HG02938 (cell line): ENCODE results near the gene NDUFB6.
A peak's percentile ranks its signal among the peaks of the same experiment; 100 is the strongest.
"Not testable (repeated sequence)": the region's sequence is repeated elsewhere in the genome, so short reads cannot be mapped to it uniquely, and the experiment has no call there.

Source experiments
- ATAC-seq: cut with Tn5 transposase; IDR thresholded peaks from one replicate; pipeline ENCODE4 v1.9.1; 2021; ENCODE audit warnings: mild to moderate bottlenecking, moderate library complexity; ENCODE audit not compliant: unreplicated experiment

The NDUFB6 gene

DNA sequence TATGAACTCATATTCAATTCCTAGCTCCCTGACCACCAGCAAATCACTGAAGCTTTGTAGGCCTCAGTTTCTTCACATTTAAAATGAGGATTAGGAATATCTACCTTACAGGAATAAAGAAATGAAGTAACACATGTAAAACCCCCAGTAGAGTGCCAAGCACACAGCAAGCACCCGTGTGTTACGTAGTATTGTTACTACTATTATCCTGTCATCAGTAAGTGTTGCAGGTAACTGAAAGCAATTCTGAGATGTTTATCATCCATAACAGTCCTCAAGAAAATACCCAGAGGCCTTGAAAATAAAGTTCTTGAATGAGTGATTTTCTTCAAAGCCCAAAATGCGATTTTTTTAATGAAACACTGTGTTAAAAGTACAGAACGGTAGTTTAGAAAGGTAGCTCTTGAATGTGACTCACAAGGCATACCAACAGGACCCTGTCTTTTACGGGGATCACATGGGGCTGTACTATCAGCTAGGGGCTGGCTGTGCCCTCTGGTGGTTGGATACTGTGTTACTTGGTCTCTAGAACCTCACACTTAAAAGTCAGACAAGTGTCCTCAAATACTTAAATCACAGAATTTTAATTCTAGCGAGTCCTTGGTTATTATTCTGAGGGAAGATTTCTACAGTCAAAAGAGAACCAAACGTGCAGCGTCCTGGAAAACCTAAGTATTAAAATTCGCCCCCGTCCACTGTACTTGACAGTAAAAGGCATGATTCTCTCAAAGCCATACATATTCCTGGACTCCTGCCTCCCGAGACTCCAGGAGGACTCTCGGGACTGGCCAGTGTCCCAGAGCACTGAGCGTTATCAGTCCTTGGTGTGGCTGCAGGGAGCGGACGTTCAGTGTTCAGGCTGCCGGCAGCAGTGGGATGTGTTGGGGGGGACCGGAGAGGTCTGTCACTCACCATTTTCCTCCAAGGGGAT is 725 bp downstream of the NDUFB6 start:
- peak; percentile 93 for ATAC-seq

- no peak for ATAC-seq
Observed at GRCh38 chr9:32570262-32570661, 2.7 kb downstream of the NDUFB6 start.

DNA sequence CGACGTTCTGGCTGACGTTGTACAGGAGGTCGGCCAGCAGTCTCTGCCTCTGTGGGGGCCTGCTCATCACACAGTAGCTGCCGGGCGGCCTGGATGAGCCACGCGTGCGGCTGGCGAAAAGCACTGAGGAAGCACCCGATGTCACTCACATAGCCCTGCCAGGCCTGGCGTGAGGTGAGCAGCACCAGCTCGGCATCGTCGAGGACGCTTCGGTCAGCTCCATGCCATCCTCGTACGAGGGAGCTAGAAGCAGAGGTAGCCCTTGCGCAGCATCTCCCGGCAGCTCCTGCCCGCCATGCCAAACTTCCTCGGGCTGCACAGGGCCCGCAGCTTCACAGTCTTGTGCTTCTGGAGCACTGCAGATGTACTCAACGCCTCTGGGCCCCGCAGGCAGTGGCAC is 6.2 kb downstream of the NDUFB6 start:
- no peak for ATAC-seq

GRCh38 chr9:32565967-32566366 is 7.0 kb downstream of the NDUFB6 start:
- ATAC-seq, result no peak

DNA sequence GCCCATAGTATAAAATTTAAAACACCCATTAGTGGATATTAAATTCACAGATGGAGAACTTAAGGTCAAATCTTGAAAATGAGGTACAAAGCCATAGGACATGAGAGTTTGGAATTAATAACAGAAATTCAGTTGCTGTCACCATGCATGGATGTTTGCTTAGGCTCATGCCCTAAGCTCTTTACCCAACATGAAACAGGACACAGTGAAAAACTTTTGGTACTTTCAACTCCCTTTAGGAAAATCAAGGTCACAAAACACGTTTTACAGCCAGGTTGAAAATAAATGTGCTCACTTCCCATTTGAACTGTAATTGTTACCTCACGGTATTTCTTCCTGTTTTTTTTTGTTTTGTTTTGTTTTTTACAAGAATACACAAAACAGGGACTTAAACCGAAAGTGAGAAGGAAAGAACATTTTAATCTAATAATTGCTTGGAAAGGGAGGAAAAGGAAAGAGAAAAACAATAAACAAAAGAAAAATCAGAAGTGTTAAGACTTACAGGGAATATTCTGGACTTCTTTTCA is 14.5 kb downstream of the NDUFB6 start:
- no peak for ATAC-seq

- no peak for ATAC-seq
Observed at GRCh38 chr9:32554591-32554990, 18.4 kb downstream of the NDUFB6 start.

DNA sequence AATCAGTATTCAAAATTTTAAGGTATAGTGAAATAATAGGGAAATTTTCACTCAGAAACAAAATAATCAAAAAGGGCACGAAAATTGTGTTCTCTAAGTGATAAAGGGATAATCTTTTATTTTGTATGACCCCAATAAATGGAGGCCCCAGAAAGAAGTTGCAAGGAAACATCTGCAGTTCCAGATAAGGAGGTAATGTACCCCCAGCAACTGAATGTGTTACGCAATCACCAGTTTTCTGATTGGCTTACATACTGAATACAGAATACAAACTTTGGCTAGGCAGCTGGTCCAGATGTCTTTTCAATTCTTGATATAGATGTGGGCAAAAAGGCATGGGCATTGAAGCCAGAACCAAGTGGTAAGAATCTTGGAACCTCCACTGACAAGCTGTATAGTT is 18.9 kb downstream of the NDUFB6 start:
- ATAC-seq, result no peak

DNA sequence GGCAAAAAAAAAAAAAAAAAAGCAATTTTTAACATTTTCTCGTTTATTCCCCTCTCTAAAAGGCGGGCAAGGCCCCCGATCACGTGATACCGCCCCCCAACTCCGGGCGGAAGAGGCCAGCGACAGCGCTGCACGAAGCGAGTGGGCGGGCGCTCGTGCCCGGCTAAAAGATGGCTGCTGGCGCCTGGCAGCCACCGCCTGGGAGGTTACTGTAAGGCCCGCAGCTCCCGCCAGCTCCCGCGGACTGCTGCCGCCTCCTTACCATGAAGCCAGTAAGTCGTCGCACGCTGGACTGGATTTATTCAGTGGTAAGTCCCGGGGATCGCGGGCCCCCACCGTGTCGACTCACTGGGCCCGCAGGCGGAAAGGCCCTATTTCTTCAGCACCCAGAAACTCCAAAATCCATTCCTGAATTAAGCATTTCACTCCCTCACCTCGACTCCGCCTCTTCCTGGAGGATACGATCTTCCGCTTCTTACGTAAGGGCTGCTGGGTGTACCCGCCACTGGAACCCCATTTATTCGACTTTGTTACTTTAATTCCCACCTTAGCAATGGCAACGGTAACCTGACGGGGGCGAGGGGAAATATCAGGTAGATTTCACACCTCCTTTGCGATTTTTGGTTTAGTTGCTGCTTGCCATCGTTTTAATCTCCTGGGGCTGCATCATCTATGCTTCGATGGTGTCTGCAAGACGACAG is 20.6 kb downstream of the NDUFB6 start, which contains the start of the genes SMIM27 and TOPORS:
SMIM27 (plus strand) TSS at position 156 of the 701 bp plus-strand sequence; CDS start at position 264, 108 bp downstream.
TOPORS (minus strand) TSS at position 415 of the 701 bp plus-strand sequence; CDS start at position 265, 150 bp downstream.
- ATAC-seq, result peak; percentile 63

- ATAC-seq, result peak; percentile 13
Observed at GRCh38 chr9:32551276-32552051, 21.5 kb downstream of the NDUFB6 start.

DNA sequence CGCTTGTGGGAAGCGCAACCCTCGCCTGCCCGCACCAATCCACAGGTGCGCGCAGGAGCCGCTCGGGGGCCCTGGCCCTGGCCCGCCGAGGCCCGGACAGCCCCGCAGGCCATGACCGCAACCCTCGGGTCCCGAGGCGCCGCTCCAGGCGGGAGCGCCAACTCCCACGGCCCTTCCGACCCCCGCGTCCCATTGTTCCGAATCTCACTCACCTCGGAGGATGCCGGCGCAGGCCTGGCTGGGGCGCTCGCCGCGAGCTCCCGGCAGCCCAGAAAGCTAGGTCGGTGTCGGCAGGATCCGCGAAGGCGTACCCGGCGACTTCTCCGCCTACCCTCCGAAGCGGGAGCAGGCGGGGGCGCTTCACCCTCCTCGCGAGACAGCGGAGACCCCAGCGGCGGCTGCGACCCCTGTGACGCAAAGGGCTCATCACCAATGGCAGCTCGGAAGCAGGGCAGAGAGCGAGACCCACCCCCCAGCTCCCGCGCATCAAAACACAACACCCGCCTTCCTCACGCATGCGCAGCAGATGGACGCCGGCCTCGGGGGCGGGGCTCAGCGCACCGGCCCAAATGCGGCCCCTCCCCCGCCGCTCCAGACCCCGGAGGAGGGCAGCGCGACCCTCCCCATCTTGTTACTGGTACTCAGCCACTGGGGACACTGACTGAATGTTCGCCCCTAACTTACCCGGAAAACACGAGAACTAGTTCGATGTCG is 22.2 kb downstream of the NDUFB6 start:
- peak; percentile 55 for ATAC-seq

GRCh38 chr9:32550150-32550561 is 22.8 kb downstream of the NDUFB6 start:
- ATAC-seq, result no peak

DNA sequence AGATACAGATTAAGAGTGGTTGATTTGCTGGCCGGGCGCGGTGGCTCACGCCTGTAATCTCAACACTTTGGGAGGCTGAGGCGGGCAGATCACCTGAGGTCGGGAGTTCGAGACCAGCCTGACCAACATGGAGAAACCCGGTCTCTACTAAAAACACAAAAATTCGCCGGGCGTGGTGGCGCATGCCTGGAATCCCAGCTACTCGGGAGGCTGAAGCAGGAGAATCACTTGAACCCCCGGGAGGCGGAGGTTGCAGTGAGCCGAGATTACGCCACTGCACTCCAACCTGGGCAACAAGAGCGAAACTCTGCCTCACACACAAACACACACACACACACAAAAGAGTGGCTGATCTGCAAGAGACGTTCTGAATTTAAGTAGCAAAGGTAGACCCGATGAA is 24.7 kb downstream of the NDUFB6 start:
- ATAC-seq, result not testable (repeated sequence)

DNA sequence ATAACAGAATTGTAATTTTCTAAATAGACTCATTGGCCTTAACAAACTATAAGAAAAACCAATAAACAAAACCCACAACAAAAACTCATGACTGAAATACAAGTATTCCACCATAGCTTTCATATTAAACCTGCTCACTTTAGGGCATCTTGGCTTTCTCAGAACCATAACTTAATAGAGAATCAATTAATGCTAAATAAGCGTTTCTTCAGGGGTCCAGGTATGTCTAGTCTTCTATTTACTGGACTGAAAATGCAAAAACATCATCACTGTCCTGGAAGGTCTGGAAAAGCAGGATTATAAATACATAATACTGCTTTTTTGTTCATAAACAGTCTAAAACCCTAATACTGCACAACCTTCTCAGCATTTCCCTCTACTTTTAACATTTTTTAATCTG is 27.1 kb downstream of the NDUFB6 start:
- no peak for ATAC-seq

DNA sequence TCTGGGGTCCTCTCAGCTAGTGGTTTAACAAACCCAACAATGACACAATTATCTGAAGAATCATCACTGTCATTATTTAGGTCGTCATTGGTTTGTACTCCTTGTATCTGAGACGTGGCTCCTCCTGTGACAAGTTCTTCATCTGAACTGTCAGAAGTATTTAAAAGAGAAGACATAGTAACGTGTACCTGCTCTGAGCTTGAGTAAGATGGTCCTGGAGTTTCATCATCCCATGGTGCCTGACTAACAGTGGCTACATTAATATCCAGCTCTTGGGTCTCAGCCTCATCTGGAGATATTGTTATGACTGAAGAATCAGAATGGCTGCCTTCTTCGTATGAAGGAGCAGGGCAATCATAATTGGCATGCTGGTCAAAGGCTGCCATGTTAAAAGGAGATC is 29.9 kb downstream of the NDUFB6 start:
- no peak for ATAC-seq

GRCh38 chr9:32533816-32534215 is 39.1 kb downstream of the NDUFB6 start:
- no peak for ATAC-seq

- no peak for ATAC-seq
Observed at GRCh38 chr9:32533336-32533735, 39.6 kb downstream of the NDUFB6 start.

GRCh38 chr9:32526707-32527048 is 46.3 kb downstream of the NDUFB6 start:
- ATAC-seq, result no peak

DNA sequence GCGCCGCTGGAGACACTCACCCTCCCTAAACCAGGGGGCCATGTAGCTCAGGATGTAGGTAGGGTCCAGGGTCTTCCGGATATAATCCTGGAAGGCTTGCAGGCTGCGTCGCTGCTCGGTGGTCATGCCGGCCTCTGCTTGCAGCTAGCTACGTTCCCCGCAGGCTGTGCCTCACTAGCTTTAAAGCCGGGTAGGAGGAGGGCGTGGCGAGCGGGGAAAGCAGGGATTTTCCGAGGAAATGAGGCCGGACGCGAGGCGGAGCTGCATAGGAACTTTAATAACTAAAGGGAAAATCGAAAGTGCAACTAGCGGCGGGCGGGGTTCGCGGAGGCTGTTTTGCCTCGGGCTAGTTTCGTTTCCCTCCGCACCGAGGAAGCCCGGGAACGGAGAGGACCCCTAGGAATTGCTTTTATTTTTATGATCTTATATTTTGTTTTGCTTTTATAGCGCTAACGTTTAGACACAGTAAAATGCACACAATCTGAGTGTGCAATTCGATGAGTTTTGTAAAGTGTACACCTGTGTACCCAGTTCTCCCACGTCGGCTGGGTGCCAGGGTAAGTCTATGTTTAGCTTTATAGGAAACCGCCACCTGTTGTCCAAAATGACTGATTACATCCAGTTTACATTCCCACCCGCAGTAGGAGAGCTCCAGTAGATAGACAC is 46.8 kb downstream of the NDUFB6 start, which contains the start of gene RIGI:
RIGI (minus strand) TSS at position 156 of the 666 bp plus-strand sequence; CDS start at position 126, 30 bp downstream.
- ATAC-seq, result peak; percentile 66

DNA sequence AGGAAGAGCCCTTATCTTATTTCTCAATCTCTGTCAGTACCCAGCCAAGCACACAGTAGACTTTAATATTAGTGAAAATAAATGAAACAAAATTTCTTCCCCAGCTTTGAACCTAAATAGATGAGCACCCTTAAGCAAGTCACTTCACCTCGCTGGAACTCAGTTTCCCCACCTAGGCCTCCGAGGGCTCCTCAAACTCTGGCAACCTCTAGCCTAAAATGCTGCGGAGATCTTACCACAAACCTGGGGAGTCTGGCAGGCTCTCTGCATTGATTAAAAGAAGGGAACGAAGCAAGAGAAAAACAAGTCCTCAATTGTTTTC is 47.3 kb downstream of the NDUFB6 start:
- ATAC-seq, result peak; percentile 21
